Tibial nerve (tissue), 4 donors: ENCODE measurements around the gene RASGEF1B. TPM values are rescaled to one million over a fixed set of nuclear protein-coding genes. Genes with fewer than 3 reads are reported as not detected.

Source experiments
- DNase-seq, 2 donors: peaks; one replicate each; pipeline ENCODE4 v3.0.0-alpha.2; 2019; ENCODE audit warnings: low spot score in 2 of 2
- H3K27ac ChIP-seq, 4 donors: fragments of 200-600 bp; sonication (generic) in 3 of 4; one replicate each; pipeline ENCODE4 v1.5.1; 2017 to 2019; ENCODE audit warnings: mild to moderate bottlenecking in 1 of 4
- H3K27me3 ChIP-seq, 2 donors: fragments of 200-600 bp; sonication (generic) in 1 of 2; one replicate each; pipeline versions ENCODE4 v1.5.1 to v1.6.0; 2017 to 2019
- H3K36me3 ChIP-seq, 3 donors: fragments of 200-600 bp; sonication (generic); one replicate each; pipeline ENCODE4 v1.5.1; 2018 to 2019
- H3K4me1 ChIP-seq, 4 donors: fragments of 200-600 bp; sonication (generic) in 3 of 4; one replicate each; pipeline ENCODE4 v1.5.1; 2017 to 2019
- H3K4me3 ChIP-seq, 4 donors: fragments of 200-600 bp; sonication (generic) in 3 of 4; one replicate each; pipeline ENCODE4 v1.5.1; 2017 to 2019; ENCODE audit warnings: mild to moderate bottlenecking in 1 of 4, moderate library complexity in 1 of 4
- H3K9me3 ChIP-seq, 4 donors: fragments of 200-600 bp; sonication (generic) in 3 of 4; one replicate each; pipeline ENCODE4 v1.5.1; 2017 to 2019
- EP300 ChIP-seq, 2 donors: sonication (generic); formaldehyde crosslinking; IDR thresholded peaks; one replicate each; pipeline ENCODE4 v1.6.1; 2017; ENCODE audit warnings: antibody characterized with exemption in 2 of 2, mild to moderate bottlenecking in 1 of 2
- POLR2A ChIP-seq, 2 donors: fragments of 450-650 bp; IDR thresholded peaks; one replicate each; pipeline ENCODE4 v1.6.1; 2017; ENCODE audit warnings: antibody characterized with exemption in 2 of 2, mild to moderate bottlenecking in 2 of 2, moderate library complexity in 2 of 2
- WGBS, 2 donors: methylation state at CpG; one replicate each; pipeline ENCODE4 v1.1.5; 2018; 5-methylcytosine and 5-hydroxymethylcytosine counted together
- total RNA-seq, 4 donors: library from RNA; depleted of rRNA; stranded (reverse); fragments of >200 nt; gene quantifications; one replicate each; pipeline ENCODE4 v1.1.0, GENCODE V29; 2016
- TF ChIP-seq, protein P1 (sequence below), 5 experiments: fragments of 200-600 bp in 3 of 5; fragments of 450-650 bp in 2 of 5; sonication (generic) in 3 of 5; IDR thresholded peaks; one replicate each; pipeline ENCODE4 v1.5.1; 2016 to 2019; ENCODE audit warnings: antibody characterized with exemption in 5 of 5, mild to moderate bottlenecking in 3 of 5, moderate library complexity in 2 of 5

The RASGEF1B gene
- total RNA-seq, 4 donors from 2014 or later: 12.4 to 32.8 (median 15.0) TPM

DNA sequence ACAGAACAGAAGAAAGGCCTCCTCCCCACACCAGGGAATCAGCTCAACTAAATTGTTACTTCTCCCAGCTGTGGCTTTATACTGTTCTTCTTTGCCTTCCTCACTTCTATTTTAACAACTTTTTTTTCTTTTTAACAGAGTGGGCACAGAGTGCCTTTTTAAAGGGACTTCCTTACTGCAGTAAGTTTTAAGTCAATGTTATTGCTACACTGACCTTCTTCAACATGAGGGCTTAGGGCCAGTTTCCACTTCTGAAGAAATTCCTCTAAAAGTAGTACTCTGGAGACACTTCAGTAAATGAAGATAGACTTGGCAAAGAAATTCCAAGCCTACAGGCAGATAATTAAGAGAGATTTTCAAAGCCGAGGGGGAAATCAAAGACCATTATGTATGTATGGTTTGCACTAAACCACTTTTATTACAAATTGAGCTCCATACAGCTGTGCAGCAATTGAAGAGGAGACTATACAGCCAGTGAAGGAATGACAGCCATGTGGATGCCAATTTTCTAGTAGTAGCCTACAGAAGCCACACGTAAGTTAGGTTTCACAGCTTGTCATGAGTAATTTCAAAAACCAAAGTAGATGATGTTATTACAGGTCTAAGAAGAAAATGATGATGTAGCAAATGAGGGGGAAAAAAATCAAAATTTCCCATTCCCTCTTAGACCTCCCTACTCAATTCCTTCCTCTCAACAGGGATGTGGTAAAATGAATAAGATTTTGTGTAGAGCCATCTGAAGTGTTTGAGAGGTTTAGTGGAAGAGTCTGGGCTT lies 36.9 kb upstream of the RASGEF1B start:
- Histone ChIP-seq H3K36me3 (no peaks in the 10 kb centered on the region), H3K4me1 (peaks cover 0 to 33% (median 7%) of the 10 kb centered on the region in 4 donors), H3K4me3 (no peak overlapping the region), H3K27me3 (no peaks in the 10 kb centered on the region), H3K9me3 (no peaks in the 10 kb centered on the region), H3K27ac (peak overlapping the region in 1 of 4 donors; percentile 4)
- 61 to 63% methylated on average over 2 of the region's 2 CpGs for WGBS, 2 donors
- no peak for DNase-seq
- TF ChIP-seq POLR2A (IDR thresholded peaks at IDR 0.05) (no peak), EP300 (IDR thresholded peaks at IDR 0.05) (no peak)
- TF ChIP-seq, protein P1, sequence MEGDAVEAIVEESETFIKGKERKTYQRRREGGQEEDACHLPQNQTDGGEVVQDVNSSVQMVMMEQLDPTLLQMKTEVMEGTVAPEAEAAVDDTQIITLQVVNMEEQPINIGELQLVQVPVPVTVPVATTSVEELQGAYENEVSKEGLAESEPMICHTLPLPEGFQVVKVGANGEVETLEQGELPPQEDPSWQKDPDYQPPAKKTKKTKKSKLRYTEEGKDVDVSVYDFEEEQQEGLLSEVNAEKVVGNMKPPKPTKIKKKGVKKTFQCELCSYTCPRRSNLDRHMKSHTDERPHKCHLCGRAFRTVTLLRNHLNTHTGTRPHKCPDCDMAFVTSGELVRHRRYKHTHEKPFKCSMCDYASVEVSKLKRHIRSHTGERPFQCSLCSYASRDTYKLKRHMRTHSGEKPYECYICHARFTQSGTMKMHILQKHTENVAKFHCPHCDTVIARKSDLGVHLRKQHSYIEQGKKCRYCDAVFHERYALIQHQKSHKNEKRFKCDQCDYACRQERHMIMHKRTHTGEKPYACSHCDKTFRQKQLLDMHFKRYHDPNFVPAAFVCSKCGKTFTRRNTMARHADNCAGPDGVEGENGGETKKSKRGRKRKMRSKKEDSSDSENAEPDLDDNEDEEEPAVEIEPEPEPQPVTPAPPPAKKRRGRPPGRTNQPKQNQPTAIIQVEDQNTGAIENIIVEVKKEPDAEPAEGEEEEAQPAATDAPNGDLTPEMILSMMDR (IDR thresholded peaks at IDR 0.05): no peak

DNA sequence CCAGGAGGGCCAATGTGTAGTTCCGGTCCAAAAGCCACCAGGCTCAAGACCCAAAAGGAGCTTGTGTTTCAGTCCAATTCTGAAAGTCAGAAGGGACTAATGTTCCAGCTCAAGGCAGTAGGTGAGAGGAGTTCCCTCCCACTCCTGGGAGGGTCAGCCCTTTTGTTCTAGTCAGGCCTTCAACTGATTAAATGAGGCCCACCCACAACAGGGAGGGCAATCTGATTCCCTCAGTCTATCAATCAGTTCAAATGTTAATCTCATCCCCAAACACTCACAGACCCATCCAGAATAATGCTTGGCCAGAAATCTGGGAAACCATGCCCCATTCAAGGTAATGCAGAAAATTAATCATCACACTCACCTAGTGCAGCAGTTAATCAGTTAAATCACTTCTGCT lies 35.8 kb upstream of the RASGEF1B start:
- Histone ChIP-seq H3K27me3 (no peaks in the 10 kb centered on the region), H3K4me3 (no peak overlapping the region), H3K27ac (no peak overlapping the region), H3K9me3 (no peaks in the 10 kb centered on the region), H3K4me1 (peaks cover 0 to 30% (median 5%) of the 10 kb centered on the region in 4 donors), H3K36me3 (no peaks in the 10 kb centered on the region)
- 36 to 100% methylated on average over 1 of the region's 1 CpG for WGBS, 2 donors
- no peak for DNase-seq
- no peak for TF ChIP-seq POLR2A (IDR thresholded peaks at IDR 0.05)
- TF ChIP-seq, protein P1 (IDR thresholded peaks at IDR 0.05): no peak
- no peak for TF ChIP-seq EP300 (IDR thresholded peaks at IDR 0.05)

DNA sequence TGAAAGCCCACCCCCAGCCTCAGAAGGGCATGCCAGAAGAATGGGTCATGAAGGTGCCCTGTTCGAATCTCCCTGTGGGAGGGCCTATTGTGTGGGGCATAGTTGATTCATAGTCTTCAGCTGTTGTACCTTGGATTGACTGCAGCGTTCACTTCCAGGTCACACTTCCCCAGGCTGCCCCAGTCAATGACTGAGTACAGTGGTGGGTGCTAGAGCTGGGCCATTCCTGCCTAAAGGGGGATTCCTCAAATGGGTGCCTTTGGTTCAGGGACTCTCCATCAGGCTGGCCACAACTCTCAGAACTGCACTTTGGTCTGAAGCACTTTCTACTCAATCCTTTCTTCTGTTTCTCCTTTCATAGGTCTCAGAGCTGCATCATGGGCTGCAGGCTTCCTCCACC lies 35.0 kb upstream of the RASGEF1B start:
- TF ChIP-seq, protein P1 (IDR thresholded peaks at IDR 0.05): no peak
- TF ChIP-seq EP300 (IDR thresholded peaks at IDR 0.05) (no peak), POLR2A (IDR thresholded peaks at IDR 0.05) (no peak)
- Histone ChIP-seq H3K4me1 (peaks cover 0 to 27% (median 5%) of the 10 kb centered on the region in 4 donors), H3K27me3 (no peaks in the 10 kb centered on the region), H3K4me3 (no peak overlapping the region), H3K27ac (peak overlapping the region in 1 of 4 donors; percentile 77), H3K9me3 (no peaks in the 10 kb centered on the region), H3K36me3 (no peaks in the 10 kb centered on the region)
- WGBS, 2 donors: 87 to 100% methylated on average over 2 of the region's 2 CpGs
- no peak for DNase-seq

DNA sequence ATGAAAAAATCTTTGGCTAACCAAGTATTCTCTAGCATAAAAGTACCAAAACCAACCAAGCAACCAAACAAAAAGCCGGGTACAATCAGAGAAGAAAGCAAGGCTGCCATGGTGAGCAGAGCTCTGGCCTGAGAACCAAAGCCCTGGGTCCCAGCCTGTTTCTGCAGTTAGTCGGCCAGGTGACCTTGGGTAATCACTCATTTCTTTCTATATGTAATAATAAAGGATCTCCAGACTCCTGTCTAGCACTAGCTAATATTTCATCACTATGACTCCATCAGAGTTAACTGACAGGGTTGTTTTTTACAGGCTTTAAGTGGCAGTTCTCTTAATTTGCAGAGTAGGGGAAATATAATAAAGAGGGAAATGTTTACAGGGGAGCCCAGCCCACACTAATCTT lies 34.0 kb upstream of the RASGEF1B start:
- Histone ChIP-seq H3K4me3 (no peak overlapping the region), H3K4me1 (peaks cover 0 to 31% (median 5%) of the 10 kb centered on the region in 4 donors), H3K9me3 (no peaks in the 10 kb centered on the region), H3K27me3 (no peaks in the 10 kb centered on the region), H3K27ac (peak overlapping the region in 2 of 4 donors; percentile 70 to 77), H3K36me3 (no peaks in the 10 kb centered on the region)
- TF ChIP-seq POLR2A (IDR thresholded peaks at IDR 0.05) (no peak), EP300 (IDR thresholded peaks at IDR 0.05) (no peak)
- TF ChIP-seq, protein P1 (IDR thresholded peaks at IDR 0.05): no peak
- no peak for DNase-seq
- 62 to 89% methylated on average over 2 of the region's 2 CpGs for WGBS, 2 donors

DNA sequence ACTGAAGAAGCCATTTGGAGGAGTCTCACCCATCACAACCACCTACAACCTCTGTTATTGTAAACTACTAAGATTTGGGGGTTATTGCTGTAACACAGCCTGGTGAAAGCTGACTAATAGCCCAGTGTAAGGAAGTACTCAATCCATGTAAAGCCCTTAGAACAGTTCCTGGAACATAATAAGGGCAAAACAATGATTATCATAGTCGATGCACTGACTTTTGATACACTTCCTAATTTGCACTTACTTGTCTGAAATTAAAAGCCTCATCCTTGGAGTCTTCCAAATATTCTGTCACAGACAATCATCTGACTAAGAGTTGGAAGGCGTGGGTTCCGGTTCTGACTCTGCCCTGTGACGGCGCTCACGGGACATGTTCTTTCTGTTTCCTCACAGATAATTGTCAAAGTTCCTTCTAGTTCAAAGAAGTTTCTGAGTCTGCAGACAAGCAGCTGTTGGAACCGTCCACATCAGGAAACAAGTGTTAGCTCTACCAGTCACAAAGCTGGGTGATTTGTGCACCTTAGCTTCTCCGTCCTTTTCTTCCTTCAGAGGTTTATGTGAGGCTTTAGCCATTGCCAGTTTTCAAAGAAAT lies 33.4 kb upstream of the RASGEF1B start:
- no peak for TF ChIP-seq POLR2A (IDR thresholded peaks at IDR 0.05)
- peak; percentile 83 to 89 for TF ChIP-seq EP300 (IDR thresholded peaks at IDR 0.05)
- TF ChIP-seq, protein P1 (IDR thresholded peaks at IDR 0.05): no peak
- no peaks in the 10 kb centered on the region for H3K27me3 ChIP-seq
- WGBS, 2 donors: 62 to 83% methylated on average over 8 of the region's 8 CpGs
- peak; percentile 46 to 79 for DNase-seq
- peak overlapping the region in 2 of 4 donors; percentile 70 to 77 for H3K27ac ChIP-seq
- no peak overlapping the region for H3K4me3 ChIP-seq
- H3K36me3 ChIP-seq: no peaks in the 10 kb centered on the region
- no peaks in the 10 kb centered on the region for H3K9me3 ChIP-seq
- H3K4me1 ChIP-seq: peaks cover 0 to 33% (median 5%) of the 10 kb centered on the region in 4 donors
